Type B pancreatic cell (in vitro differentiated cells): Measurements from ENCODE around the gene SETBP1. TPM values are rescaled to one million over a fixed set of nuclear protein-coding genes. Genes with fewer than 3 reads are reported as not detected.

Experiments
- DNase-seq: peaks from one replicate; pipeline ENCODE4 v3.0.0; 2021; ENCODE audit warnings: mixed read lengths; ENCODE audit not compliant: unreplicated experiment; ENCODE audit errors: extremely low spot score
- H3K27ac Mint-ChIP-seq: 2 replicates; pipeline ENCODE4 v1.8.0; 2021; ENCODE audit warnings: mild to moderate bottlenecking, mixed read lengths
- H3K27me3 Mint-ChIP-seq: 2 replicates; pipeline ENCODE4 v1.8.0; 2021; ENCODE audit warnings: mixed read lengths
- H3K36me3 Mint-ChIP-seq: 2 replicates; pipeline ENCODE4 v1.8.0; 2021; ENCODE audit warnings: mixed read lengths
- H3K4me1 Mint-ChIP-seq: one replicate; pipeline ENCODE4 v1.8.0; 2021; ENCODE audit warnings: mixed read lengths; ENCODE audit not compliant: unreplicated experiment
- H3K4me3 Mint-ChIP-seq: 2 replicates; pipeline ENCODE4 v1.8.0; 2021; ENCODE audit warnings: mild to moderate bottlenecking, mixed read lengths
- H3K9me3 Mint-ChIP-seq: 2 replicates; pipeline ENCODE4 v1.8.0; 2021; ENCODE audit warnings: mixed read lengths
- CTCF ChIP-seq: fragments of 200-600 bp; sonication (generic); conservative IDR thresholded peaks from 2 replicates; pipeline ENCODE4 v1.5.0; 2021; ENCODE audit warnings: antibody characterized with exemption, mild to moderate bottlenecking
- total RNA-seq: library from RNA; stranded (reverse); gene quantifications from 2 replicates; pipeline ENCODE4 v1.2.1, GENCODE V29; 2021; ENCODE audit warnings: low replicate concordance

SETBP1 gene
- total RNA-seq, 1 donor from 2014 or later: 62.7 TPM

GRCh38 chr18:44998360-44998759, 317.7 kb downstream of the SETBP1 start:
- Mint-ChIP-seq H3K4me3 (no peak overlapping the region), H3K9me3 (peaks cover 3% of the 10 kb centered on the region), H3K27me3 (no peaks in the 10 kb centered on the region), H3K36me3 (peaks cover 13% of the 10 kb centered on the region), H3K4me1 (peaks cover 7% of the 10 kb centered on the region), H3K27ac (no peak overlapping the region)
- DNase-seq: no peak
- no peak for TF ChIP-seq CTCF

GRCh38 chr18:45004546-45005080, 323.9 kb downstream of the SETBP1 start:
- Mint-ChIP-seq H3K27ac (no peak overlapping the region), H3K4me3 (no peak overlapping the region), H3K27me3 (no peaks in the 10 kb centered on the region), H3K4me1 (peaks cover 19% of the 10 kb centered on the region), H3K36me3 (peaks cover 24% of the 10 kb centered on the region), H3K9me3 (peaks cover 8% of the 10 kb centered on the region)
- no peak for DNase-seq
- no peak for TF ChIP-seq CTCF

GRCh38 chr18:45006934-45007333, 326.2 kb downstream of the SETBP1 start:
- no peak for TF ChIP-seq CTCF
- peaks cover 22% of the 10 kb centered on the region for H3K36me3 Mint-ChIP-seq
- H3K4me1 Mint-ChIP-seq: peaks cover 35% of the 10 kb centered on the region
- H3K27me3 Mint-ChIP-seq: no peaks in the 10 kb centered on the region
- peaks cover 8% of the 10 kb centered on the region for H3K9me3 Mint-ChIP-seq
- DNase-seq: no peak
- no peak overlapping the region for H3K27ac Mint-ChIP-seq
- no peak overlapping the region for H3K4me3 Mint-ChIP-seq

GRCh38 chr18:45007531-45007930, 326.8 kb downstream of the SETBP1 start:
- Mint-ChIP-seq H3K27ac (no peak overlapping the region), H3K9me3 (peaks cover 8% of the 10 kb centered on the region), H3K27me3 (no peaks in the 10 kb centered on the region), H3K36me3 (peaks cover 20% of the 10 kb centered on the region), H3K4me1 (peaks cover 33% of the 10 kb centered on the region), H3K4me3 (no peak overlapping the region)
- no peak for TF ChIP-seq CTCF
- no peak for DNase-seq

- DNase-seq: no peak
- Mint-ChIP-seq H3K36me3 (peaks cover 20% of the 10 kb centered on the region), H3K27me3 (no peaks in the 10 kb centered on the region), H3K4me1 (peaks cover 32% of the 10 kb centered on the region), H3K27ac (peak overlapping the region; percentile 42), H3K4me3 (no peak overlapping the region), H3K9me3 (peaks cover 8% of the 10 kb centered on the region)
- TF ChIP-seq CTCF: no peak
Measured at GRCh38 chr18:45008694-45009413, 328.2 kb downstream of the SETBP1 start.
